ENCODE measurements around the gene ANKZF1.
A peak's percentile ranks its signal among the peaks of the same experiment; 100 is the strongest.

ANKZF1 gene

GRCh38 chr2:219229305-219230058 lies at the start of gene ANKZF1, which contains the start of gene ATG9A:
ANKZF1 (plus strand) TSS chr2:219229806; CDS start chr2:219230258, 452 bp downstream.
ATG9A (minus strand) TSS chr2:219229636; CDS start chr2:219228024, 1,612 bp downstream.
- in situ Hi-C loops (cut with MboI; ENCODE audit: low sequenced_read_pairs, unreplicated experiment): no loop called here
- peak; percentile 99 for DNase-seq (ENCODE audit: low spot score)
- no peak for TF ChIP-seq CTCF (IDR thresholded peaks at IDR 0.05; ENCODE audit: borderline replicate concordance, control extremely low read depth, extremely low read depth, insufficient read depth, missing control alignments)

GRCh38 chr2:219180961-219181360 lies 48.6 kb upstream of the ANKZF1 start:
- DNase-seq (ENCODE audit: low spot score): no peak
- in situ Hi-C loops (cut with MboI; ENCODE audit: low sequenced_read_pairs, unreplicated experiment): no loop called here
- no peak for TF ChIP-seq CTCF (IDR thresholded peaks at IDR 0.05; ENCODE audit: borderline replicate concordance, control extremely low read depth, extremely low read depth, insufficient read depth, missing control alignments)

GRCh38 chr2:219181531-219181930 lies 48.1 kb upstream of the ANKZF1 start:
- no peak for TF ChIP-seq CTCF (IDR thresholded peaks at IDR 0.05; ENCODE audit: borderline replicate concordance, control extremely low read depth, extremely low read depth, insufficient read depth, missing control alignments)
- DNase-seq (ENCODE audit: low spot score): no peak
- in situ Hi-C loops (cut with MboI; ENCODE audit: low sequenced_read_pairs, unreplicated experiment): no loop called here

GRCh38 chr2:219182331-219183150 lies 47.1 kb upstream of the ANKZF1 start:
- no peak for DNase-seq (ENCODE audit: low spot score)
- no peak for TF ChIP-seq CTCF (IDR thresholded peaks at IDR 0.05; ENCODE audit: borderline replicate concordance, control extremely low read depth, extremely low read depth, insufficient read depth, missing control alignments)
- in situ Hi-C loops (cut with MboI; ENCODE audit: low sequenced_read_pairs, unreplicated experiment): no loop called here

GRCh38 chr2:219183151-219183772 lies 46.3 kb upstream of the ANKZF1 start:
- in situ Hi-C loops (cut with MboI; ENCODE audit: low sequenced_read_pairs, unreplicated experiment): no loop called here
- no peak for TF ChIP-seq CTCF (IDR thresholded peaks at IDR 0.05; ENCODE audit: borderline replicate concordance, control extremely low read depth, extremely low read depth, insufficient read depth, missing control alignments)
- no peak for DNase-seq (ENCODE audit: low spot score)

GRCh38 chr2:219184121-219184520 lies 45.5 kb upstream of the ANKZF1 start:
- DNase-seq (ENCODE audit: low spot score): no peak
- TF ChIP-seq CTCF (IDR thresholded peaks at IDR 0.05; ENCODE audit: borderline replicate concordance, control extremely low read depth, extremely low read depth, insufficient read depth, missing control alignments): no peak
- in situ Hi-C loops (cut with MboI; ENCODE audit: low sequenced_read_pairs, unreplicated experiment): no loop called here

All from GM13976 (cell line).